ENCODE data around the gene EVI5. TPM values are rescaled to one million over a fixed set of nuclear protein-coding genes. Genes with fewer than 3 reads are reported as not detected.
"Not testable (repeated sequence)": the region's sequence is repeated elsewhere in the genome, so short reads cannot be mapped to it uniquely, and the experiment has no call there.

The EVI5 gene
- total RNA-seq, 1 donor from 2014 or later, result 29.7 TPM

- no peaks in the 10 kb centered on the region for H3K27me3 ChIP-seq
- no peak for DNase-seq (ENCODE audit: extremely low spot score in 2 of 2)
- H3K9me3 ChIP-seq, result no peaks in the 10 kb centered on the region
- H3K36me3 ChIP-seq, result no peaks in the 10 kb centered on the region
- no peak overlapping the region for H3K4me3 ChIP-seq
- intact Hi-C loops (cut with DNase I), result no loop called here
- no peaks in the 10 kb centered on the region for H3K4me1 ChIP-seq
- H3K27ac ChIP-seq, result no peak overlapping the region
- TF ChIP-seq POLR2A (IDR thresholded peaks at IDR 0.05) (no peak), CTCF (IDR thresholded peaks at IDR 0.05) (peak in 1 of 3 experiments; percentile 7)
Observed at GRCh38 chr1:92599184-92599583, 185.7 kb downstream of the EVI5 start.

GRCh38 chr1:92589361-92589760 is 195.5 kb downstream of the EVI5 start:
- H3K27ac ChIP-seq; intact Hi-C loops (cut with DNase I); DNase-seq (ENCODE audit: extremely low spot score in 2 of 2); H3K36me3 ChIP-seq; H3K4me3 ChIP-seq; H3K9me3 ChIP-seq; H3K27me3 ChIP-seq; H3K4me1 ChIP-seq: not testable (repeated sequence)

GRCh38 chr1:92587445-92587844 is 197.5 kb downstream of the EVI5 start:
- DNase-seq (ENCODE audit: extremely low spot score in 2 of 2), result no peak
- H3K9me3 ChIP-seq, result no peaks in the 10 kb centered on the region
- no peak overlapping the region for H3K4me3 ChIP-seq
- no peaks in the 10 kb centered on the region for H3K4me1 ChIP-seq
- intact Hi-C loops (cut with DNase I), result no loop called here
- H3K27ac ChIP-seq, result no peak overlapping the region
- no peak for TF ChIP-seq POLR2A (IDR thresholded peaks at IDR 0.05)
- TF ChIP-seq POLR2AphosphoS5 (IDR thresholded peaks at IDR 0.05; ENCODE audit: insufficient read depth in 1 of 2, low read depth in 1 of 2), result no peak
- TF ChIP-seq CTCF (IDR thresholded peaks at IDR 0.05), result no peak
- H3K27me3 ChIP-seq, result no peaks in the 10 kb centered on the region
- H3K36me3 ChIP-seq, result no peaks in the 10 kb centered on the region

GRCh38 chr1:92585831-92586230 is 199.1 kb downstream of the EVI5 start:
- no peak overlapping the region for H3K27ac ChIP-seq

GRCh38 chr1:92584810-92585209 is 200.1 kb downstream of the EVI5 start:
- intact Hi-C loops (cut with DNase I); H3K27me3 ChIP-seq; H3K9me3 ChIP-seq; H3K36me3 ChIP-seq; H3K27ac ChIP-seq; H3K4me1 ChIP-seq; H3K4me3 ChIP-seq; DNase-seq (ENCODE audit: extremely low spot score in 2 of 2): not testable (repeated sequence)

More at GRCh38 chr1:92585831-92586230, 199.1 kb downstream of the EVI5 start:
- Histone ChIP-seq H3K9me3 (no peaks in the 10 kb centered on the region), H3K4me1 (no peaks in the 10 kb centered on the region), H3K27me3 (no peaks in the 10 kb centered on the region), H3K36me3 (no peaks in the 10 kb centered on the region), H3K4me3 (no peak overlapping the region)
- no peak for TF ChIP-seq POLR2AphosphoS5 (IDR thresholded peaks at IDR 0.05; ENCODE audit: insufficient read depth in 1 of 2, low read depth in 1 of 2)
- TF ChIP-seq POLR2A (IDR thresholded peaks at IDR 0.05), result no peak
- no peak for TF ChIP-seq CTCF (IDR thresholded peaks at IDR 0.05)
- intact Hi-C loops (cut with DNase I), result no loop called here
- DNase-seq (ENCODE audit: extremely low spot score in 2 of 2), result no peak

GRCh38 chr1:92583821-92584760 is 200.8 kb downstream of the EVI5 start:
- Histone ChIP-seq H3K9me3 (no peaks in the 10 kb centered on the region), H3K4me1 (no peaks in the 10 kb centered on the region), H3K27ac (no peak overlapping the region), H3K27me3 (no peaks in the 10 kb centered on the region), H3K36me3 (no peaks in the 10 kb centered on the region), H3K4me3 (no peak overlapping the region)
- intact Hi-C loops (cut with DNase I), result no loop called here
- DNase-seq (ENCODE audit: extremely low spot score in 2 of 2), result no peak
- TF ChIP-seq POLR2AphosphoS5 (IDR thresholded peaks at IDR 0.05; ENCODE audit: insufficient read depth in 1 of 2, low read depth in 1 of 2) (no peak), POLR2A (IDR thresholded peaks at IDR 0.05) (no peak), CTCF (IDR thresholded peaks at IDR 0.05) (no peak)
